Muscle layer of duodenum (tissue), 2 donors: ENCODE measurements around the gene PRDM16.

Experiments used
- H3K27ac ChIP-seq: one replicate; pipeline ENCODE4 v1.7.0; 2013; ENCODE audit warnings: mild to moderate bottlenecking, low read length
- H3K27me3 ChIP-seq: one replicate; pipeline ENCODE4 v1.7.0; 2013; ENCODE audit warnings: low read depth, mild to moderate bottlenecking, control low read depth, low read length
- H3K36me3 ChIP-seq, 2 donors: one replicate each; pipeline ENCODE4 v1.7.0; 2013; ENCODE audit warnings: low read length in 2 of 2, control low read depth in 1 of 2, mild to moderate bottlenecking in 1 of 2; ENCODE audit not compliant: insufficient read depth in 2 of 2, control insufficient read depth in 1 of 2
- H3K4me1 ChIP-seq, 2 donors: one replicate each; pipeline ENCODE4 v1.7.0; 2013; ENCODE audit warnings: low read length in 2 of 2, mild to moderate bottlenecking in 2 of 2, control low read depth in 1 of 2, moderate library complexity in 1 of 2; ENCODE audit not compliant: insufficient read depth in 2 of 2, control insufficient read depth in 1 of 2
- H3K4me3 ChIP-seq, 2 donors: one replicate each; pipeline ENCODE4 v1.7.0; 2013; ENCODE audit warnings: low read length in 2 of 2, low read depth in 1 of 2, mild to moderate bottlenecking in 1 of 2
- H3K9me3 ChIP-seq, 2 donors: one replicate each; pipeline ENCODE4 v1.7.0; 2013; ENCODE audit warnings: low read length in 2 of 2, control low read depth in 1 of 2, mild to moderate bottlenecking in 1 of 2; ENCODE audit not compliant: control insufficient read depth in 1 of 2
- donor health status: healthy.

Gene PRDM16

DNA sequence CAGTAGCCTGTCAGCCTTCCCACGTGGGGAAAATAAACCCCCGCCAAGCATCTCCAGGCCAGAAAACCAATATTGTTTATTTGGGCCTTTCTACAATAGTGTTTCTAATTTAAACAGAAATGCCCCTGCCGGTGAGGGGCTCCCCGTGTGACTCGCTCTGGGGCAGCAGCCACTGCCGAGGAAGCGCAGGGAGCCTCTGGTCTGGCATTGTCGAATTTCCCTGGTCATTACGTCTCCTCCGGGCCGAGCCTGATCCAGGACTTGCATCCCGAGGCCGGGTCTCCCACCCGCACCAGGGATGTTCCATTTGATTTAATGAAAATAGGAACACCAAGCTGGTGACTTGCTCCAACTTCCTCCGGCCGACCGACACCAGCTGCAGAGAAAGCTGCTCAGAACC lies 20.5 kb downstream of the PRDM16 start:
- H3K4me1 ChIP-seq, result no peaks in the 10 kb centered on the region
- H3K27me3 ChIP-seq, result no peaks in the 10 kb centered on the region
- H3K27ac ChIP-seq, result no peak overlapping the region
- no peak overlapping the region for H3K4me3 ChIP-seq
- H3K9me3 ChIP-seq, result no peaks in the 10 kb centered on the region
- no peaks in the 10 kb centered on the region for H3K36me3 ChIP-seq

DNA sequence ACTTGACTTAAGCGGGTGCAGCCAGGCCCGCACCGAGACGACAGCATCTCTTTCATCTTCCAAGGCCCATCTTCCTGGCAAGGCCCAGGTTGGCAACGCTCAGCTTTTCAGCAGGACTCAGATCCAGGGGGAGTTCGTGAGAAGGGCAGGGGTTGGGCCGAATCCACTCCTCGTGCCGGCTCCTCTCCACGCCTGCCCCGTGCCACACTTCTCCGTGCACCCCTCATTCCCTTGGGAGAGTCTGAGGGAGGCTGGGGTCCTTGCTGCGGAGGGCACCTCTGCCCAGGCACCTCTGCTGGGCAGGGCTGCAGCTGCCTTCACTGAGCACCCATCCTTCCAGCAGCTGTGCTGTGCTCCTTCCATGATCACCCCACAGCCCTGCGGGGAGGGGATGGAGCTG lies 22.3 kb downstream of the PRDM16 start:
- H3K9me3 ChIP-seq, result no peaks in the 10 kb centered on the region
- H3K27ac ChIP-seq, result no peak overlapping the region
- no peak overlapping the region for H3K4me3 ChIP-seq
- no peaks in the 10 kb centered on the region for H3K4me1 ChIP-seq
- no peaks in the 10 kb centered on the region for H3K27me3 ChIP-seq
- H3K36me3 ChIP-seq, result no peaks in the 10 kb centered on the region

DNA sequence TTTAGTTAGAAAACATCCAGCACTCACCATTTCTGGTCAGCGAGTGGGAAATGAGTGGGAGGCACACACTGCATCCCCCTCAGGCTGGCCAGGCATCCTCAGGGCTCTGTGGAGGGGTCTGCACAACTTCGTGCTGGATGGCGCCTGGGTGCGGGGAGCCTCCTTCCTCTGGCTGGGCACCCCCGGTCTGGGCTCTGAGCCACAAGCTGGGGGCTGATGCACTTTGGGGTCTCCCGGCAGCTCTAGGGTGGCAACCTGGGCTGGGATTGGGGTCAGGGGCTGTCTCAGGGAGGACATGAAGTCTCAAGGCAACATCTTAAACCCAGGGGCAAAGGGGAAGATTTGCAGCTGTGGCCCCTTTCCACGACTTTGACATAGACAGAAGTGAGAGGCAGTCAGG lies 23.5 kb downstream of the PRDM16 start:
- Histone ChIP-seq H3K4me3 (no peak overlapping the region), H3K27ac (no peak overlapping the region), H3K36me3 (no peaks in the 10 kb centered on the region), H3K9me3 (no peaks in the 10 kb centered on the region), H3K4me1 (no peaks in the 10 kb centered on the region), H3K27me3 (no peaks in the 10 kb centered on the region)

DNA sequence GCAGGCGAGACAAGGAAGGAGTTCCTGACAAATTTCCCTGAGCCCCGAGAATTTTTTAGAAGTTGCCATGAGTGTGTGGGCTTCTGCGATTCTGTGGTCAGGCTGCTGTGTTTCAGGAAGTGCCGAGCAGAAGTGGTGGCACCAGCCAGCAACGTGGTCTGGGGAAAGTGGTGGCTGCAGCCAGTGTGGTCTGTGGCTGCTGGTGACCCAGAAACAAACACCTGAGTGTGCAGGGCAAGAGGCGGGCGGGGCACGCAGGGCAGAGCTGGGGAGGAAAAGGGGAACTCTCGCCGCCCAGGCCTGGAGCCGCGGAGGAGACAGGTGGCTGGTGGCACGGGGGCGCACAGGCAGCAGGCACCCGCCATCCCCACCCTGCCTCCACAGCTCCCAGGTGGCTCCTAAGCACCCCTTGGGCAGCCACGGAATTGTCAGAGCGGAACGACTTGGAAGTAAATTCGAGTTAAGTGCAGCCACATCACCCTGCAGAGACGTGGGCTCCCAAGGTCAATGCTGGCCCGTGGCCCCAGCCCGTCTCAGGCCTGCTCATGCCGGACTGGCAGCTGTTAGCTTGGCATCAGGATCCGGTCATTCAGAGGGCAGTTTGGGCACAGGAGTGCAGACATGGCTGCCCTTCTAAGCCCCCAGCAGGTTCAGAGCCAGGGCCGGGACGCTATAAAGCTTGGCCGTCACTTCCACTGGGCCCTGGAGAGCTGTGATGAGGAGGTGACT lies 25.1 kb downstream of the PRDM16 start:
- H3K4me3 ChIP-seq, result no peak overlapping the region
- no peaks in the 10 kb centered on the region for H3K4me1 ChIP-seq
- no peaks in the 10 kb centered on the region for H3K36me3 ChIP-seq
- H3K27ac ChIP-seq, result no peak overlapping the region
- no peaks in the 10 kb centered on the region for H3K27me3 ChIP-seq
- no peaks in the 10 kb centered on the region for H3K9me3 ChIP-seq

DNA sequence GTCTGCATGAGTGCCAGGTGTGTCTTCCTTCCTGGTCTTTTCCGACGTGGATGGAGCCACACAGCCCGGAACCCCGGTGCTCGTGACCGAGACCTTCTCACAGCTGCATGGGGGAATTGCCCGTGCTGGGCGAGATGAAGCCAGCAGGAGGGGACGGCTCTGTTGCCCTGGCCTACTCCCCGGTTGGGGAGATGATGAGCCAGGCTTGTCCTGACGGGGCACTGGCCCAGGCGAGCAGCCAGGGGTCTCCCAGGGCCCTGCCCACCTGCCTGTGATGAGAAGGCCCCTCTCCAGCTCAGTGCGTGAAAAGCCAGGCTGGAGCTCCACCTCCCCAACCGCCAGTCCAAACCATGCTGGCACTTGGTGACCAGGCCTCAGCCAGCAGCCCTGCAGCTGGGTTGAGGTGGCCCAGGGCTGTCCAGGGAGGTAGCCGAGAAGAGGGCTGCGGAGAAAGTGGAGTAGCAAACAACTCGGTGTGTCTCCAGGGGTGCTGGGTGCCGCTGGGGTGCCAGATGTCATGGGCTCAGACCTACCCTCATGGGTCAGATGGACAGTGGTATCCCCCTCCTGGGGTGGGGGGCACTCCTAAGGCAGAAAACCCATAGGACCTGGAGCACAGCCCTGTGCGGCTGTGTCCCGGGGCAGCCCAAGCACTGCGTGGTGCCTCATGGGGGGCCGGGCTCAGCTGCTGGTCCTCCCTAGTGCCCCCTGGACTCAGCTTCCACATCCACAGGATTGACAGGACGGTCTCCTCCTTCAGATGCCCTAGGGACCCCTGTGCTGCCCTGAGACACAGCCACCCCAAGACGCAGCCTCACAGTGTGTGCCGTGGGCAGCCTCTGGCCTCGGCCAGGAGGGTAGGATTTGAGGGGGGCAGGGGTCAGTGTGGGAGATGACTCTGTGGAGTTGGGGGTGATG lies 26.1 kb downstream of the PRDM16 start:
- Histone ChIP-seq H3K27me3 (no peaks in the 10 kb centered on the region), H3K4me1 (no peaks in the 10 kb centered on the region), H3K4me3 (no peak overlapping the region), H3K27ac (no peak overlapping the region), H3K36me3 (no peaks in the 10 kb centered on the region), H3K9me3 (no peaks in the 10 kb centered on the region)

DNA sequence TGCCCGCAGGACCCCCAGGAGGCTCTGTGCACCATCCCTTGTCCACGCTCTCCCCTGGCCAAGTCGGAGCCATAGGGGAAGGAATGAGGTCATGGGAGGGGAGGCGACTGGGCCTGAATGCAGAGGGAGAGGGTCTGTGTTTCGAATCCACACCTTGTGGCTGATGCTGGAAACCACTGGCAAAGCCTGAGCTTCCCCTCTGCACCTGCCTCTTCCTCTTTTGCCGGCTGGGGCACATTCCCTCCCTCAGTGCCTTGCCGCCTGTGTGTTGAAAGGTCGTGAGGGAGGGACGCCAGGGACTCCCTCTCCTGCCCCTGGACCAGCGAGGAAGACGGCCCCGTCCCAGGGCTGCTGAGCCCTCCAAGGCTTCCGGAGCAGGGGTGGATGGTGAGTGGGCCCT lies 27.3 kb downstream of the PRDM16 start:
- Histone ChIP-seq H3K4me3 (no peak overlapping the region), H3K27ac (no peak overlapping the region), H3K27me3 (no peaks in the 10 kb centered on the region), H3K9me3 (no peaks in the 10 kb centered on the region), H3K36me3 (no peaks in the 10 kb centered on the region), H3K4me1 (no peaks in the 10 kb centered on the region)

DNA sequence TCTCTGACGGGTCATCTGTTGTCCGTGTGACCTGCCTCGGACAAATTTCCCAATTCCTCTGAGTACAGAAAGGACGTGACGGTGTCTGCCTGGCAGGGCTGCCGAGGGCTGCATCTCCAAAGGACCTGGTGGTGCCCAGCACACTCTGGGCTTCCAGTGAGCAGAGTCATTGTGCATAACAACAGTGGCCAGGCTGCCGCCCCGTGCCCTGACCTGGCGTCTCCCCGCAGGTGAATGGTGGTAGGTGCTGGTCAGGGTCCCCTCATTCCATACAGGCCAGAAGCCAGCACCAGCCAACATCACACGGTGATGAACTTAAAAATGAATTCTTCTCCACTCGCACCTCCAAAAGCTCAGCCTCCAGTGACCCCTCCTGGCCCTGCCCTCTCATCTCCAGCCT lies 28.2 kb downstream of the PRDM16 start:
- H3K4me1 ChIP-seq, result no peaks in the 10 kb centered on the region
- no peaks in the 10 kb centered on the region for H3K9me3 ChIP-seq
- H3K4me3 ChIP-seq, result no peak overlapping the region
- no peaks in the 10 kb centered on the region for H3K36me3 ChIP-seq
- no peak overlapping the region for H3K27ac ChIP-seq
- H3K27me3 ChIP-seq, result no peaks in the 10 kb centered on the region

DNA sequence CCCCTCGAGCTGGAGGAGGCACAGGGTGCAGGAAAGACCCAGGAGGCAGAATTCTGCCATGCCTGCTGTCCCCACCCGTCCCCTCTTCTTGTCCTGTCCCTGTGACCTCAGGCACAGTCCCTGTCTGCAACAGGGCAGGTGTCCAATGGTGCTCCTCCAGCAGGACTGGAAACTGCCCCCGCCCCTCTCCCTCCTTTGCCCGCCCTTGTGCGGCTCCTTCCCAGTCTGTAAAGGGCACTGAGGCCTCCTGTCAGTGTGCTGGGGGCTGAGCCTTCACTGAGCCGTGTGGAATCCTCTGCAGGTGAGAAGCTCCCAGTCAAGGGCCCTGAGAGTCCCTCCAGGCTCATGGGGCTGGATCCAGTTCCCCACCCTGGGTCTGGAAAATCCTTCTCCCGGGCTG lies 28.9 kb downstream of the PRDM16 start:
- Histone ChIP-seq H3K27me3 (no peaks in the 10 kb centered on the region), H3K9me3 (no peaks in the 10 kb centered on the region), H3K36me3 (no peaks in the 10 kb centered on the region), H3K4me3 (no peak overlapping the region), H3K4me1 (no peaks in the 10 kb centered on the region), H3K27ac (no peak overlapping the region)

DNA sequence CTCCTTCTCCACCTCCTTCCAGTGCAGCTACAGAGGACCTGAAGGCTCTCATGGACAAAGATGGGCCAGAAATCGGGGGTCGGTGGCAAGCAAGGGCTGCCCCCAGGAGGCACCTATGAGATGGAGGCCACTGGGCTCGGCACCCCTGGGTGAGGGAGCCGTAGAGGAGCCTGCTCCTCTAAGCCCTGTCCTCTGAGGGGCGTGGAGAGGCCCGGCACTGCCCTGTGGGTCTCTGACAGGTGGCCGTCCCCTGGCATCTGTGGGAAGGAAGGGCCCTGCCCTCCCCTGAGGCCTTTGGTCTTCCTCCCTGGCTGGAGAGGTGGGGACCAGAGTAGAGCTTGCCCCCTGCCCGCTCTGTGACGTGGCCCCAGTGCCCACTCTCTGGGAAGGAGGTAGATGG lies 30.9 kb downstream of the PRDM16 start:
- no peaks in the 10 kb centered on the region for H3K9me3 ChIP-seq
- H3K27ac ChIP-seq, result no peak overlapping the region
- no peaks in the 10 kb centered on the region for H3K27me3 ChIP-seq
- H3K4me1 ChIP-seq, result no peaks in the 10 kb centered on the region
- no peak overlapping the region for H3K4me3 ChIP-seq
- H3K36me3 ChIP-seq, result no peaks in the 10 kb centered on the region

DNA sequence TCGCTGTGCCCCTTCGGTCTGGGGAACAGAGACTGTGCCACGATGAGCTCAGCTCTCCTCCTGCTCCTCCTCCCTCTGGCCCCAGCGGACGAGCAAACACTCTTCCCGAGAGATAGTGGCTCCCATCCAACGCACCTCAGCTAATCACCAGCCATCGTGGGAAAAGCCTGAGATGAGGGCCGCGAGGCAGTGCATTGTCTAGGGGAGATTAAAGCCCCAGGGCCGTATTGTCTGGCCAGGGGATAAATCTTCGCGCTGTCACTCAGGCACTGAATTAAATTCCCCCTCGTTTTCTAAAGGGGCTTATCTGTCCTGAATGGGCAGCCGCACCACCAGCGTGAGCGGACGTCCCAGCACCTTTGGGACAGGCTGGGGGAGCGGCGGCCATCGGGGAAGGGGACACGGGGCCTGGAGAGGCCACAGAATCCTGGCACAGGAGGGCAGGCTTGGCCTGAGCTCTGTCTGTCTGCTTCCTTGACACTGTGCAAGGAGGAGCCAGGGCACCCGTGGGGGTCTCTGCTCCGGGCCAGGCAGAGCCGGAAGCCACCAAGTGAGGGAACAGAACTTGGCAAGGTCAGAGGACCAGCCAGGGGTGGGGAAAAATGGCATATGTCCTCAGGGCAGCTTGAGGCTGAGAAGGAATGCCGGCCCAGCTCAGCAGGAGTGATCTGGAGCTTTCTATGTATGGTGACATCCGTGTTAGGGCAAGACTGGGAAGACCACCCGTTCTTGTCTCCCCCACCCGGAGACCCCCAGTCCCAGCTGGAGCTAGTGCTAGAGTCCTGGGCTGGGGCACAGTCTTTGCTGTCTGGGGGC lies 32.3 kb downstream of the PRDM16 start:
- Histone ChIP-seq H3K4me1 (peaks cover 0 to 5% of the 10 kb centered on the region in 2 donors), H3K27me3 (no peaks in the 10 kb centered on the region), H3K36me3 (no peaks in the 10 kb centered on the region), H3K27ac (no peak overlapping the region), H3K9me3 (no peaks in the 10 kb centered on the region), H3K4me3 (no peak overlapping the region)

DNA sequence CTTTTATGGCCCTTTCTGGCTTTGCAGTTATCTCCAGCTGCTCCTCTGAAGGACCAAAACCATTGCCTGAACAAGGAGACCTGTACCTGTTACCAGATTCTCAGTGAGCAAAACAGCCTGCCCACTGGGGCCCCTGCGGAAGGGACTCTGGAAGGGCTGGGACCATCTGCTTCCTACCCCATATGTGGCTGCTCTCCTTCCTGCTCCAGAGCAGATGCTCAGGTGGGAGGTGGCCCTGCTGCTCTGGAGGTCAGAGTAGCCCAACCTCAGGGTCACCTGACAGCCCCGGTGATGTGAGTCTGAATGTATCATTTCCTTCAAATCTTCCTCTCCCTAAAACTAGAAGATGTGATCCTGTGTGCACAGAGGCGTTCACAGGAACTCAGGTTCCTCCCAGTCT lies 33.6 kb downstream of the PRDM16 start:
- Histone ChIP-seq H3K4me1 (peaks cover 0 to 5% of the 10 kb centered on the region in 2 donors), H3K36me3 (no peaks in the 10 kb centered on the region), H3K27ac (no peak overlapping the region), H3K4me3 (no peak overlapping the region), H3K27me3 (no peaks in the 10 kb centered on the region), H3K9me3 (peaks cover 2 to 5% of the 10 kb centered on the region in 2 donors)
